Activated CD4-positive, alpha-beta T cell treated with anti-CD3 and anti-CD28 coated beads, Interleukin-2, Interleukin-6, amounts not matched to agents 100 ng/mL and 50 ng/mL, durations not matched to agents 16 hours and 8 hours (primary cell): ENCODE measurements around the gene CES3.
"Not testable (repeated sequence)": the region's sequence is repeated elsewhere in the genome, so short reads cannot be mapped to it uniquely, and the experiment has no call there.

Source experiments
- DNase-seq: peaks from one replicate; pipeline ENCODE4 v3.0.0-alpha.2; 2020

The CES3 gene

GRCh38 chr16:66926961-66927436, 34.1 kb upstream of the CES3 start:
- no peak for DNase-seq

GRCh38 chr16:66927918-66928649, 33.0 kb upstream of the CES3 start:
- no peak for DNase-seq

DNA sequence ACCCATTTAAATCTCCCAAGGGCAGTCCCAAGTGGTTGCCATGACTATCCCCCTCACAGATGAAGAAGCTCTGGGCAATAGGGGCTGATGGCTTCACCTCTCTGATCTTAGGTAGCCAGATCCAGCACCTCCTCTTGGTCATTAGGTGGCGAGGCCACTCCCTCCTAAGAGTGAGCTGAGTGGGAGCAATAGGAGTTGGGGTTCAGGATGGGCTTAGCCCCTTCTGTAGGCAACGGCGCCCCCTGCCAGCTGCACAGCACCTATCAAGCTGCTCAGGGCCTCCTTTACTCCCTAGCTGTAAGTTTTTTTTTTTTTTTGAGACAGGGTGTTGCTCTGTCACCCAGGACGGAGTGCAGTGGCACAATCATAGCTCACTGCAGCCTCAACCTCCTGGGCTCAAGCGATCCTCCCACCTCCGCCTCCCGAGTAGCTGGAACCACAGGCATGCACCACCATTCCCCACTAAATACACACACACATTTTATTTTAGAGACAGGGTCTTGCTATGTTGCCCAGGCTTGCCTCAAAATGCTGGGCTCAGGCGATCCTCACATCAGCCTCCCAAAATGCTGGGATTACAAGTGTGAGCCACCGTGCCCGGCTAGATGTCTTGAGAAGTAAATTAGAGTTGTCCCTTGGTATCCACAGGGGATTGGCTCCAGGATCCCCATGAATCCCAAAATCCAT, 32.2 kb upstream of the CES3 start:
- DNase-seq = peak; percentile 58

- DNase-seq = no peak
Observed at GRCh38 chr16:66930189-66930588, 30.9 kb upstream of the CES3 start.

GRCh38 chr16:66931665-66932064, 29.4 kb upstream of the CES3 start:
- no peak for DNase-seq

- no peak for DNase-seq
Observed at GRCh38 chr16:66932076-66932475, 29.0 kb upstream of the CES3 start.

DNA sequence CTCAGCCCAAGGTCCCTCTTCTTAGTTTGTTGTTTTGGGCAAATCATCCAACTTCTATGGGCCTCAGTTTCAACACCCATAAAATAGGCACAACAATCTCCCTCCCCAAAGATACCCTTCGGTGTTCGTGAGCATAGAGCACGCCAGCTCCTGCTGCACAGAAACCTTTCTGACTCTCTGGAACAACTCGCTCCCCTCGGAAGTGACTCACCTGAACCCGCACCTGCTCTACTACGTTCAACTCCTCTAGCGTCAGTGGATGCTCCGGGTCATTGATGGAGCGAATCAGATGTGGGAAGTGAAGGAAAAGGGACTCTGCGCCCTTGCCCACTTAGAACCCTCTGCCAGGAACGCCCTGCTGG, 27.3 kb upstream of the CES3 start:
- peak; percentile 45 for DNase-seq

DNA sequence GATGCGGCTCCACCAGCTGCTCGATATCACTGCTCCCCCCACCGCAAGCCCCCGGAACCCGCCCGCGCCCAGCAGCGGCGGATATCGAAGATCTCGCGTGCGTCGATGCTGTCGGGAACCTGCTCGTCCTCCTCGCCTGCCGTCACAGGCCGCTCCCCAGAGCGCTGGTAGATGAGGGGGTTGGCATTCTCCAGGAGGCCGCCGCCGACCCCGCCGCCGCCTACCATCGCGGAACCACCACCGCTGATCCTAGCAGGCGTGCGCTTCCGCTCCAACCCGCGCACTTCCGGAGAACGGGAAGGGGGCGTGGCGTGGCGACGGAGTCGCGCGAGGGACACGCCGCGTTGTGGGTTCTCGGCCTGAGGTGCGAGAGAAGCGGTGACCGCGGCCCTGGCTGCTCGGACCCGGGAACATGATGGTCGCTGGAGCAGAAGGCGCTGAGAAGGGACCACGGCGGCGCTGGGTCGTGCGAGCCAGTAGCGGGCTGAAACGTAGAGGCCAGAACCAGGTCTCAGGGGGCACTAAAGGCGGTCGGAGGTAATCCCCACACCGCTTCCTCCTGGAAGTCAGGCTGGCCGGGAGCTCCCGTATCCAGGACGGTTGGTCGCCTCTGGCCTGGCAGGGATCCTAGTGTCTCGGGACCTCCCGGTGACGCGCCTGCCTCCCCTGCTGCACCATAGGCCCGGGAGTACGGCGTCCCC, 26.8 kb upstream of the CES3 start, which contains the start of gene CIAO2B:
Gene CIAO2B, minus strand, starts transcription at position 265 of the 701 bp plus-strand sequence. Its CDS starts 38 bp downstream, at position 227.
- DNase-seq = peak; percentile 93

DNA sequence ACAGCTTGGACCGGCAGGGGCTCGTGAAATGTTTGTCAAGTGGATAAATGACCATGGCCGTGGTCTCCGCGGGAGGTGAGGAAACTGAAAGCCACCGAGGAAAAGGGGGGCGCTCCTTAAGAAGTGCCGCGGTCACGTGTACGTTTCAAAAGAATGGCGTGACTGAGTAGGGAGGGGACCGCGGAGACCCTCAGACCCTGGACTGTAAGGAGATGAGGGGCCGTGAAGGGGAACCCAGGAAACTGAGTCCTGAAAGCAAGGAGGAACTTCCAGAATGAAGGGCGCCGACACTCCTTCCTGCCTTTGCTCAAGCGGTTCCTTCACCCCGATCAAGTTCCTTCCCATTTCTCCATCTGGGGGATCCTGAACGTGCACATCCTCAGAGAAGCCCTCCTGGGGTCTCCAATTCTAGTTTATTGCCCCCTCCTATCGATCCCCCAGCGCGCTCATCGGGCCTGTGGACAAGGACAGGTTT, 26.2 kb upstream of the CES3 start:
- DNase-seq = not testable (repeated sequence)

- DNase-seq = no peak
Observed at GRCh38 chr16:66935314-66936011, 25.6 kb upstream of the CES3 start, which contains the start of gene CES2. TSS of gene CES2 (plus strand) at chr16:66935516. CDS start at chr16:66935636, 120 bp downstream.

- no peak for DNase-seq
Observed at GRCh38 chr16:66936462-66936861, 24.6 kb upstream of the CES3 start.

- no peak for DNase-seq
Observed at GRCh38 chr16:66936889-66937554, 24.0 kb upstream of the CES3 start.

- no peak for DNase-seq
Observed at GRCh38 chr16:66937725-66938337, 23.2 kb upstream of the CES3 start.

DNA sequence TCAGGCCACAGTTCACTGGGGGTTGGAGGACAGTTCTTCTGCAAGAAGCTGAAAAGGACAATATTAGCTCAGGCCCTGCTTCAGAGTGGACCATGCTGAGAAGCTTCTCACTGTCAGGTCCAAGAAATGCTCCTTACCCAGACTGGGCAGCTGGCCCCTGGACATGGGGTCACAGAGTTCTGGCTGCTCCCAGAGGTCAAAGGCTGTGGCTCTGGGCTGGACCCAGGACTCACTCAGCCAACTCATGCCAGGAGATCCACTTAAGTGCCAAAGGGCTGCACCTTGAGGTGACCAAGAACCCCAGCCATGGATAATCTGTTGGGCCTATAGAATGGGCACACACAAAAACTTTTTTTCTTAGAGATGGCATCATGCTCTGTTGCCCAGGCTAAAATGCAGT, 21.7 kb upstream of the CES3 start:
- no peak for DNase-seq

DNA sequence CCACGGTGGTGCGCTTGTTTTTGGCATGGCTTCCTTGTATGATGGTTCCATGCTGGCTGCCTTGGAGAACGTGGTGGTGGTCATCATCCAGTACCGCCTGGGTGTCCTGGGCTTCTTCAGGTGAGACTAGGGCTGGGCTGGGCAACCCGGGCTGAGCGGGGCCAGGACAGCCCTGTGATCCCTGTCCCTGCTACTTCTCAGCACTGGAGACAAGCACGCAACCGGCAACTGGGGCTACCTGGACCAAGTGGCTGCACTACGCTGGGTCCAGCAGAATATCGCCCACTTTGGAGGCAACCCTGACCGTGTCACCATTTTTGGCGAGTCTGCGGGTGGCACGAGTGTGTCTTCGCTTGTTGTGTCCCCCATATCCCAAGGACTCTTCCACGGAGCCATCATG, 20.8 kb upstream of the CES3 start:
- DNase-seq = no peak

DNA sequence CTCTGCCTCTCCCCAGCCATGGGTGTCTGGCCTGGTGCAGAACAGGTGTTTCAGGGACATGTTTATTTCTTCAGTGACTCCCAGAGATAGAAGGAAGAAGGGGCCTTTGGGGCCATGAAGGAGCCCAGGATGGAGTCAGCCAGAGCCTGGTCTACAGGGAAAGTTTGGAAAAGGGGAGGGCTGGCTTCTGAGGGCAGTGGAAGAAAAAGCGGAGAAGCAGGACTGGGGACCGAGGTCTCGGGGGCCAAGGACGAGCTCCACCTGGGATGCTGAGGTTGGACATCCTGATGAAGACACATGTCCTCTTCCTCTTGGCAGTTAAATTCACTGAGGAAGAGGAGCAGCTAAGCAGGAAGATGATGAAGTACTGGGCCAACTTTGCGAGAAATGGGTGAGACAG, 18.1 kb upstream of the CES3 start:
- no peak for DNase-seq

- DNase-seq = no peak
Observed at GRCh38 chr16:66943426-66944053, 17.5 kb upstream of the CES3 start.

DNA sequence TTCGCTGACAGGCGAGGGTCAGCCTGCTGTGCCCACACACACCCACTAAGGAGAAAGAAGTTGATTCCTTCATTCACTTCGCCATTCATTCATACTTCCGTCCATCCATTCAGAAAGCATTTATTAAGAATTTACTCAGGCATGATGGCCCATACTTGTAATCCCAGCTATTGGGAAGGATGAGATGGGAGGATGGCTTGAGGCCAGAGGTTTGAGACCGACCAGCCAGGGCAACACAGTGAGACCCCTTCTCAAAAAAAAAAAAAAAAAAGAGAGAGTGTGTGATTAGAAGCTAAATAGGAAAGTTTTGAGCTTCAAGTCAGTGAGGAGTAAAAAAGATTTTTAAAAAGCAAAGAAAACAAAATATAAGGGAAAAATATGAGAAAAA, 17.0 kb upstream of the CES3 start:
- no peak for DNase-seq

DNA sequence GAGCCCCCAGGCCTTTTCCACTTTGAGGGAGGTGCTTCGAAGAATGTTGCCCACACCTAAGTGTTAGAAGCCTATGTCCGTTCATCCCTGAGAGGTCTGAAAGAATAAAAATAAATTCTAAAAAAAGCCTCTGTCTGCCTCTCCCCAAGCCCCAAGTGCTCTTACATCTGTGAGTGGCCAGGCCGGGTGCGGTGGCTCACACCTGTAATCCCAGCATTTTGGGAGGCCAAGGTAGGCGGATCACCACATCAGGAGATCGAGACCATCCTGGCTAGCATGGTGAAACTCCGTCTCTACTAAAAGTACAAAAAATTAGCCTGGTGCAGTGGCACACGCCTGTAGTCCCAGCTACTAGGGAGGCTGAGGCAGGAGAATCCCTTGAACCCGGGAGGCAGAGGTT, 16.1 kb upstream of the CES3 start:
- not testable (repeated sequence) for DNase-seq

DNA sequence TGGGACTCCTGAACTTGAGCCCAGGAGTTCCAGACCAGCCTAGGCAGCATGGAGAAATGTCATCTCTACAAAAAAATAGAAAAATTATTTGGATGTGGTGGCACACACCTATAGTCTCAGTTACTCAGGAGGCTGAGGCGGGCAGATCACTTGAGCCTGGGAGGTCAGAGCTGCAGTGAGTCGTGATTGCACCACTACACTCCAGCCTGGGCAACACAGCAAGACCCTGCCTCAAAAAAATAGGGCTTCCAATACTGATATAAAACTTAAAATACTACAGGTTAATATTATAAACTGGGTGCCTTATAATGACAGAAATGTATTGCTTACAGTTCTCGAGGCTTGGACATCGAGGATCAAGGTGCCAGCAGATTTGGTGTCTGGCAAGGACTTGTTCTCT, 15.1 kb upstream of the CES3 start:
- DNase-seq = no peak

GRCh38 chr16:66946541-66946940, 14.5 kb upstream of the CES3 start:
- DNase-seq = no peak

DNA sequence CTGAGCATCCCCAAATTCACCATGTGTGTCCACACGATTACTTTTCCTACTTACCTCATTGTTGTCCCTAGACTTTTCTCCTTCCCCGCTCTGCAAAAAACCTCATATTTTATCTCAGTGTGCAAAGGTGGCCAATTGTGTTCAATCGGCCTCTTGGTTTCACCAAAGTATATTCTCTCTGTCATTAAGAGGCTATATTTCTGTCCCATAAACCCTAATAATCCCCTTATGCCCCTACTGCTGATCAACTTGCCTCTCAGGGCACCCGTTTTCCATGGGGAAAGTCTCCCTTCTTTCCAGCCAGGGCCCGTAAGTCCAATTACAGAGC, 14.1 kb upstream of the CES3 start:
- no peak for DNase-seq
